Ovary (tissue), 9 donors: ENCODE data around the gene EDC3. TPM values are rescaled to one million over a fixed set of nuclear protein-coding genes. Genes with fewer than 3 reads are reported as not detected.
A peak's percentile ranks its signal among the peaks of the same experiment; 100 is the strongest.
"Not testable (repeated sequence)": the region's sequence is repeated elsewhere in the genome, so short reads cannot be mapped to it uniquely, and the experiment has no call there.

Experiments
- DNase-seq, 5 donors: peaks; one replicate each; pipeline ENCODE4 v3.0.0-alpha.2; 2019 to 2020
- H3K27ac ChIP-seq, 2 donors: fragments of 200-600 bp; one replicate each; pipeline versions ENCODE4 v1.5.1 to v1.8.0; 2019 to 2022
- H3K27me3 ChIP-seq: fragments of 200-600 bp; one replicate; pipeline ENCODE4 v1.8.0; 2022
- H3K36me3 ChIP-seq: fragments of 200-600 bp; sonication (generic); one replicate; pipeline ENCODE4 v1.5.1; 2019
- H3K4me1 ChIP-seq: one replicate; pipeline ENCODE4 v1.8.1; 2013; ENCODE audit warnings: mild to moderate bottlenecking, moderate library complexity; ENCODE audit not compliant: insufficient read depth
- H3K4me3 ChIP-seq: fragments of 200-600 bp; sonication (generic); one replicate; pipeline ENCODE4 v1.5.1; 2017
- H3K9me3 ChIP-seq, 2 donors: fragments of 200-600 bp in 1 of 2; sonication (generic) in 1 of 2; one replicate each; pipeline versions ENCODE4 v1.5.1 to v1.8.1; 2013 to 2019; ENCODE audit warnings: mild to moderate bottlenecking in 1 of 2, moderate library complexity in 1 of 2
- EP300 ChIP-seq: sonication (generic); formaldehyde crosslinking; IDR thresholded peaks from one replicate; pipeline ENCODE4 v1.6.1; 2017; ENCODE audit warnings: antibody characterized with exemption
- POLR2A ChIP-seq: fragments of 450-650 bp; IDR thresholded peaks from one replicate; pipeline ENCODE4 v1.6.1; 2017; ENCODE audit warnings: antibody characterized with exemption, mild to moderate bottlenecking, moderate library complexity
- WGBS, 3 donors: extraction: QIAGEN DNeasy Blood & Tissue Kit in 1 of 3; methylation state at CpG; one replicate each; pipeline versions ENCODE4 v1.1.5 to v1.1.7; 2013 to 2017; 5-methylcytosine and 5-hydroxymethylcytosine counted together
- intact Hi-C, 4 donors: fragments of 100-400 bp; cut with DNase I; formaldehyde crosslinking; loops; one replicate each; pipeline versions ENCODE4 v1.11.0 to v1.15.1; 2022 to 2023
- polyA plus RNA-seq, 2 donors: library from polyadenylated mRNA; stranded (reverse); fragments of 200-250 nt in 1 of 2; fragments of 350-450 nt in 1 of 2; fragmentation: Illumina TruSeq in 1 of 2; extraction: RNeasy Lipid Tissue Mini Kit (QIAGEN cat#74804) in 1 of 2; gene quantifications; one replicate each; pipeline ENCODE4 v1.2.3, GENCODE V29; 2013 to 2014
- total RNA-seq, 7 donors: library from RNA; depleted of rRNA in 2 of 7; stranded (reverse); fragments of >200 nt in 2 of 7; fragmentation: NEBNext Ultra II Directional in 3 of 7; extraction: Animal tissue kit (Norgen Biotek cat#: 25700) in 3 of 7; gene quantifications; one replicate each; pipeline versions ENCODE4 v1.1.0 to v1.2.4, GENCODE V29; 2016 to 2023
- TF ChIP-seq, protein P1 (sequence below), 3 donors: fragments of 450-650 bp in 2 of 3; fragments of 200-600 bp in 1 of 3; IDR thresholded peaks; one replicate each; pipeline versions ENCODE4 v1.5.1 to v1.8.0; 2016 to 2022; ENCODE audit warnings: antibody characterized with exemption in 3 of 3, mild to moderate bottlenecking in 1 of 3
- donor health status: DM: no; HTN: no; CAD: no; lungs with moderate emphysema.
- donor health status: DM: no; HTN: no; CAD: no.
- donor health status: Bipolar disorder and iron deficiency.
- donor health status: DM: yes; HTN: yes; CAD: no.
- donor health status: DM: no; HTN: no; CAD: no.
- donor health status: DM: yes; HTN: yes; CAD: no.

Gene EDC3
- total and polyA plus RNA-seq, 9 donors, result 10.6 to 44.5 (median 34.2) TPM

GRCh38 chr15:74631408-74631807 lies 64.4 kb downstream of the EDC3 start:
- Histone ChIP-seq H3K27ac (no peak overlapping the region), H3K27me3 (no peaks in the 10 kb centered on the region), H3K4me3 (no peak overlapping the region), H3K9me3 (no peaks in the 10 kb centered on the region), H3K4me1 (no peaks in the 10 kb centered on the region), H3K36me3 (no peaks in the 10 kb centered on the region)
- DNase-seq, result peak in 1 of 5 donors; percentile 32
- 48 to 52% (median 50%) methylated on average over 3 of the region's 3 CpGs for WGBS, 3 donors
- TF ChIP-seq POLR2A, result no peak
- TF ChIP-seq, protein P1, sequence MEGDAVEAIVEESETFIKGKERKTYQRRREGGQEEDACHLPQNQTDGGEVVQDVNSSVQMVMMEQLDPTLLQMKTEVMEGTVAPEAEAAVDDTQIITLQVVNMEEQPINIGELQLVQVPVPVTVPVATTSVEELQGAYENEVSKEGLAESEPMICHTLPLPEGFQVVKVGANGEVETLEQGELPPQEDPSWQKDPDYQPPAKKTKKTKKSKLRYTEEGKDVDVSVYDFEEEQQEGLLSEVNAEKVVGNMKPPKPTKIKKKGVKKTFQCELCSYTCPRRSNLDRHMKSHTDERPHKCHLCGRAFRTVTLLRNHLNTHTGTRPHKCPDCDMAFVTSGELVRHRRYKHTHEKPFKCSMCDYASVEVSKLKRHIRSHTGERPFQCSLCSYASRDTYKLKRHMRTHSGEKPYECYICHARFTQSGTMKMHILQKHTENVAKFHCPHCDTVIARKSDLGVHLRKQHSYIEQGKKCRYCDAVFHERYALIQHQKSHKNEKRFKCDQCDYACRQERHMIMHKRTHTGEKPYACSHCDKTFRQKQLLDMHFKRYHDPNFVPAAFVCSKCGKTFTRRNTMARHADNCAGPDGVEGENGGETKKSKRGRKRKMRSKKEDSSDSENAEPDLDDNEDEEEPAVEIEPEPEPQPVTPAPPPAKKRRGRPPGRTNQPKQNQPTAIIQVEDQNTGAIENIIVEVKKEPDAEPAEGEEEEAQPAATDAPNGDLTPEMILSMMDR (IDR thresholded peaks at IDR 0.05), result no peak
- no peak for TF ChIP-seq EP300
- intact Hi-C loops, result loop anchor here in 3 of 4 donors (5.0 to 10.0 kb wide), 4 partner anchors 141 to 313 kb away; no protein-coding TSS in a partner anchor

- H3K9me3 ChIP-seq, result no peaks in the 10 kb centered on the region
- no peaks in the 10 kb centered on the region for H3K4me1 ChIP-seq
- no peak overlapping the region for H3K27ac ChIP-seq
- WGBS, 3 donors, result 51 to 56% (median 55%) methylated on average over 3 of the region's 3 CpGs
- no peak for DNase-seq
- H3K36me3 ChIP-seq, result no peaks in the 10 kb centered on the region
- intact Hi-C loops, result loop anchor here in 3 of 4 donors (5.0 to 10.0 kb wide), 4 partner anchors 141 to 314 kb away; no protein-coding TSS in a partner anchor
- no peak overlapping the region for H3K4me3 ChIP-seq
- TF ChIP-seq, protein P1 (IDR thresholded peaks at IDR 0.05), result no peak
- TF ChIP-seq EP300 (no peak), POLR2A (no peak)
- H3K27me3 ChIP-seq, result no peaks in the 10 kb centered on the region
These were observed 64.8 kb downstream of the EDC3 start for GRCh38 chr15:74631087-74631385.

DNA sequence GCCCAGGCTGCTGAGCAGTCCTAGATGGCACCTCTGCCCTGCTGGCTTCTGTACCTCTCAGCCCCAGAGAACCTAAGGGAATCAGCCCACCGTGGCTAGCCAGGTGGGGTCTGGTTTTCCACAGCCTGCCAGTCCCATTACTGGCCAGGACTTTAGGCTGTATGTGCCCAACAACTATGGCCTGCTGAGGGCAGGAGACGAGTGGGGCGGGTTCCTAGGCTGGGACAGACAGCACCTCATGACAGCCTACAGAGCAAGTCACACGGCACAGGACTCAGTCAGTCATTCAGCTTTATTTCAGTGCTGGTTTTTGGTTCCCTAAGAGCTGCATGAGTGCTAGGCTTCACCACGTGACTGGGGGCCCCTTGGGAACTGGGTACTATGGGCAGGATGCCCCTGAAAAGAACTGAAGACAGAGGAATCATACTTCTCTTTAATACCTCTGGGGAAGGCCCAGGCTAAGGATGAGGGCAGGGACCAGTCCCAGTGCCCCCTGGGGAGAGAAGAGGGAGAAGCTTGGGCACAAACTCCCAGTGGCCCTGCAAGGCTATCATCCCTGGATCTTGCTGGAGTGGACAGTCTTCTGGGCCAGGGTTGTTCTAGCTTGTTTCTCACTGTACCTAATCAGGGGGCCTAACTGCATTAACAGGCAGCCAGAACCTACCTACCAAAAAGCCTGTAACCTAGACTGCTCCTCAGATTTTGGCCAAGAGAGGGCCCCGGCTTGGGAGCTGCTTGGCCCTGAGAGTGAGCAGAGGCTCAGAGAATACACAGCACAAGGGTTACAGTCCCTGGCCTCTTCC lies 65.3 kb downstream of the EDC3 start:
- H3K9me3 ChIP-seq, result no peaks in the 10 kb centered on the region
- H3K27ac ChIP-seq, result no peak overlapping the region
- TF ChIP-seq, protein P1 (IDR thresholded peaks at IDR 0.05), result no peak
- no peak for TF ChIP-seq EP300
- no peak for TF ChIP-seq POLR2A
- no peak for DNase-seq
- no peak overlapping the region for H3K4me3 ChIP-seq
- 68 to 79% (median 73%) methylated on average over 6 of the region's 6 CpGs for WGBS, 3 donors
- H3K36me3 ChIP-seq, result no peaks in the 10 kb centered on the region
- intact Hi-C loops, result loop anchor here in 3 of 4 donors (5.0 to 10.0 kb wide), 4 partner anchors 142 to 314 kb away; no protein-coding TSS in a partner anchor
- no peaks in the 10 kb centered on the region for H3K4me1 ChIP-seq
- no peaks in the 10 kb centered on the region for H3K27me3 ChIP-seq

GRCh38 chr15:74629696-74630095 lies 66.1 kb downstream of the EDC3 start:
- H3K4me1 ChIP-seq, H3K9me3 ChIP-seq, H3K27ac ChIP-seq, H3K4me3 ChIP-seq, H3K27me3 ChIP-seq, H3K36me3 ChIP-seq: not testable (repeated sequence)
- DNase-seq, result peak in 1 of 5 donors; percentile 34
- WGBS, 3 donors, result 62 to 75% (median 65%) methylated on average over 10 of the region's 10 CpGs
- intact Hi-C loops, result loop anchor here (5.0 to 10.0 kb wide), 5 partner anchors 143 to 315 kb away; no protein-coding TSS in a partner anchor

DNA sequence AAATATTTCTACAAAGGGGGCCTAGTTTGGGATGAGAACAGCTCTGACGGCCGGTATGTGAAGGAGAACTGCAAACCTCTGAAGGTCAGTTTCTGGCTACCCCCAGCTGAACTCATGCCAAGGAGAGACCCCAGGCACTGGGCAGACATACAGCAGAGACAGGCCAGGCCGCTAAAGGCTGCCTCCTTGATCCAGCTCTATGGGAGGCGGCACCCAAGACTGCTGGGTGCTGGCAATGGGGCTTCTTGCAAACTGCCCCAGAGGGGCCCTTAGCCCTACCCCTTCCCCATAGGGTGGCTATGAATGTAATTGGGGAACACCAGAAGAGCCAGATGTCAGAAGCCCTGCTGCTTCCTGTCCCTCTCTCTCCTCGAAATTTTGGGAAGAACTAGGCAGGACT lies 66.9 kb downstream of the EDC3 start:
- Histone ChIP-seq H3K4me1 (no peaks in the 10 kb centered on the region), H3K4me3 (no peak overlapping the region), H3K27me3 (no peaks in the 10 kb centered on the region), H3K36me3 (no peaks in the 10 kb centered on the region), H3K9me3 (no peaks in the 10 kb centered on the region), H3K27ac (no peak overlapping the region)
- intact Hi-C loops, result loop anchor here in 2 of 4 donors (10.0 kb wide), 1 partner anchor 244 kb away; no protein-coding TSS in a partner anchor
- WGBS, 3 donors, result 36 to 44% (median 40%) methylated on average over 5 of the region's 5 CpGs
- TF ChIP-seq, protein P1 (IDR thresholded peaks at IDR 0.05), result no peak
- no peak for TF ChIP-seq POLR2A
- no peak for TF ChIP-seq EP300
- no peak for DNase-seq
